NCI-H1417 (cell line): ENCODE results near the gene REL.

ENCODE experiments used
- DNase-seq, 3 experiments: peaks; one replicate each; lab custom pipeline; 2025; lab: John Stamatoyannopoulos, UW

The REL gene

DNA sequence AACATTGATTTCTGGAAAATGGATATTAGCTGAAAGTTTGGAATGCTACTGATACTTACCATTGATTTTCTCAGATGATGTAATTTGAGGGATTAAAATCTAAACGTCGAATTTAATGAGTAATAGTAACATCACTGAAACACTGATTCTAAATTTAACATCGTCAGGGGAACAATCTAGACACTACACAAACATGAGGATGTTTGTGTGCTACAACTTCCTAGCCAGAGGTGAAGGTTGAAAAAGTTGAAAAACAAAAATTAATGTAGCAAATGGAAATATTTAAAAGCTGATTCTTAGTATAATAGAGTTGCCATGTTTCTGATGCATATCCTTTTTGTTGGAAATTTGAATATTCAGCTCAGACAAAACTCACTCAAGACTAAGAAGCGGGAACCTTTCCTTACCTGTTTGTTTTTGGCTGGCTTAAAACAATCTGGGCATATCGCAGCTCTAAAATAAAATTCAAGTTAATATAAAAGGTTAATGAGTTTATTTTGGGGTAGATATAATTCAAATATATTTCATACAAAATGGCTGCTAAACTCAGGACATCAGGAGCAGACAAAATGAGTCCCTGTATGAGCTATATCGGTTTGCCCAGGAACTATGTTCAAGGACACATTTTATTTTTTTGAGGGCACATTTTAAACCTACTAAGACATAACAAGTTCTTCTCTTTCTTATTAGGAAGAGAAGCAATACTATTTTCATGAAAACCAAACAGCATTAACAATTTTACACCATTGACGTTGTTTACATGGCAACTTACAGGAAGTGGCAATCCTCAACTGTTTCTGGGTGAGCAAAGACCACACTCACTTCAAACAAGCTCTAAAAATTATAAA is 83.5 kb downstream of the REL start:
- DNase-seq: no peak

DNA sequence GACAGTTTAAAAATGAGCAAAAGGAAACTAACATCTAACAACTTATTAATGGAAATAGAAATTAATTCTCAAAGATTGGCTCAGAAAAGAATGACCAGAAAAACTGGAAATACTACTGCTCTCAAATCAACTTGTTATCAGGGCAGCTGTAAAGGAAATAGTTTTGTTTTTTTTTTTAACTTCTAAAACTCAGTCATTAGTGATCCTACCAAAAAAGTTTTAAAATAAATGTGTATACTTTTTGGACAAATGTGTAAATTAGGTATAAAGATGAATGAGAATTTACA is 84.1 kb downstream of the REL start:
- no peak for DNase-seq

DNA sequence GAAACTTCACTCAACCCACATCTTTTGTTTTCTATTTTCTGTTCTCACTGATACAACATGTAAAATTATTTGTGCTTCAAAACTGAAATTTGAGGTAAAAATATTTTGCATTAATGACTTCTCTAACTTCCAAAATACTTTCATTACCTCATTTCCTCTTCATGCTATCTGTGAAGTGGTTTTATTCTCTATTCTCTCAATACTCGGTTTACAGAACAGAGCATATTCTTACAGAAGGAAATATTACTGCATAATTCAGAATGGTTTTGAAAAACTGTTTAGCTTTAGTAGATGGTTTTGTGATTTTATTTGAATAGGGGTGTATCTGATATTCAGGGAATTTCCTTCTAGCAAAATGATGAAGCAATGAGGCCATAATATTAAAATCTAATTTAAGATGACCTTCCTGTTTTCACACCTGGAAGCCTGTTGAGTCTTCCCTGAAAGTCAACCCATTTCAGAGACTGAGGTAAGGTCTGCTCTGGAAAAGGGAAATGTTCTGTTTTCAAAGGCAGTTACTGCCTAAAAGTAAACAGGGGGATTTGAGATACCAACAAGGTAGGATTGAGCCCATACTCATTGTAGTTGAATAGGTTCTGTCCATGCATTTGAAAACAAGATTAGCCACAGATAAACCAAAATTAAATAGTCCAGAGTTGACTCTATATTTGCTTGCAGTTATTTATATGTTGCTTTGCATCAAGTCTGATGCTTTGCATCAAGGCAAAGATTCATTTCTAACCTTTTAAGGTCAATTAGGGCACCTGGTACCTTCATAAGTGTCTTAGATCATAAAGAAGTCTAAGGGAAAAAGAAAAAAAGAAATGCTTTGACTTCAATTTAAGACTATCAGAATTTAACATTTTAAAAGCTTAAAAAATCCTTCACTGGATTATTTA is 85.4 kb downstream of the REL start:
- no peak for DNase-seq

DNA sequence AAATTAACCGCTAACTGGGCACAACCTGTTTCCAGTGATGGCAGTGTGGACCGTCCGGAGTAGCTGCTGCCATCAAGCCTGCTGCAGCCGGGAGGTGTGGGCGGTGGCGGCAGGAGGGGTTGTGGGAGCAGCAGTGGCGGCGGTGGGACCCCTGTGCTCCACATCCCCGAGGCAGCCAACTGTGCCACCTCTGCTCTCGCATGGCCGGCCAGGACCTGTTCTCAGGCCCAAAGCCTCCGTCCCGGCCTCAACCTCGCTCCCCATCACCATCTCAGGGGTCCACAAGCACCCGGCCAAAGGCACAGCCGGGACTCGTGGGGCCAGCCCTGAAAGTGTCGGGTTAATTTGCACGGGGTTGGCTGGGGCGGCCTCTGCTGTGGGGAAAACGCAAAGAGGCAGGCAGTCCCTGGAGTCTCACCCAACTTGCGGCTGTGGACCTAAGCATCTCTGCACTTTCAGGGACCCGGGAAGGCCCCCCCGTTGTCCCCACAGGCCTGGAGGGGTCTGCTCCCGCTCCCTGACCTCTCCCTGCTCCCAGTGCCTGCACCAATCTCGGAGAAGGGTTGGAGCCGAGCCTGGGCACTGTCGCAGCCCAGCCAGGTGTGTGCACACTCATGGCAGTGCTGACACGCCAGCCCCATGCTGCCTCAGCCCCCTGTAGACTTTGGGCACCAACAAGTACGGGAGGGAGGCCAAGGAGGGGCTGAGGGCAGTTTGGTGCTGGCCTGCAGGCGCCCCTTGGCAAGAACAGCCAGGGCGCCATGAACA is 91.7 kb downstream of the REL start:
- no peak for DNase-seq

DNA sequence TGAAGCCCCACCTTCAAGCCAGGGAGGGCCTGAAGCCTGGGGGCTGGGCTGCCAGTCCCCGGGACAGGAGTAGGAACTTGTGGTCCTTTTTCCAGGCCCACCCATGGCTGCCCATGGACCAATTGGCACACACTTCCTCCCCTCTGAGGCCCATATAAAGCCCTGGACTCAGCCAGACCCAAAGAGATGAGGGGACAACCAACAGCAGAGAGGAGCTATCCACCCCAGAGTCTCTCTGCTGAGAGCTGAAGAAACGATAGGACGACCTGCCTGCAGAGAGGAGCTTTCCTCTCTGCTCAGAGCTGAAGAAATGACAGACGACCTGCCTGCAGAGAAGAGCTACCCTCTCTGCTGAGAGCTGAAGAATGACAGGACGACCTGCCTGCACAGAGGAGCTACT is 92.3 kb downstream of the REL start:
- DNase-seq: no peak

DNA sequence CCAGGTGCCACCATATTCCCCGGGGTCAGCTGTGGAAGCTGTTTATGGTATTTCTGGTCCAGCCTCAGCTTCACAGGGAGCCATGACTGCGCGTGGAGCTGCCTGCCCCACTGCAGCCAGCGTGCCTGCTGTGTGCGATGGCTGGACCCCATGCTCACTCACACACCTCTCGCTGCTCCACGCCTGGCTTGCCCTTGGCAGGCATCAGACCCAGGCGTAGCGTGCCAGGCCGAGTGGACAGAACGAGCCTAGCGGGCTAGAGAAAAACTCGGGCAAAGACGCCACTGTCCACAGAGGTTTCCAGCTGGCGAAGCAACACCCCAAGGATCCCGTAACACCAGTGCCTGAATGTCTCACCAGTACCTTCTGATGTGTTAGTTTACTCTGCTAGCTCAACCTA is 93.3 kb downstream of the REL start:
- DNase-seq: no peak
